H1 (cell line): Measurements from ENCODE around the gene MPDU1. TPM values are rescaled to one million over a fixed set of nuclear protein-coding genes. Genes with fewer than 3 reads are reported as not detected.

Source experiments
- CTCF ChIA-PET: fragments of 300-600 bp; sonication (Branson Sonifier 250); formaldehyde crosslinking; loops from one replicate; lab custom pipeline; 2021; ENCODE audit not compliant: partially characterized antibody; lab: Charles Lee
- POLR2A ChIA-PET: fragments of 300-600 bp; sonication (Branson Sonifier 250); formaldehyde crosslinking; loops from one replicate; lab custom pipeline; 2021; ENCODE audit warnings: inconsistent platforms; ENCODE audit not compliant: partially characterized antibody; lab: Charles Lee
- DNase-seq, 2 experiments: peaks; one replicate each; pipeline versions ENCODE4 v3.0.0 to v3.0.0-alpha.2; 2010 to 2022; ENCODE audit warnings: low spot score in 2 of 2, low read depth in 1 of 2, mixed read lengths in 1 of 2
- FAIRE-seq: peaks from 2 replicates; lab custom pipeline; 2011; peaks lifted over from hg19 to GRCh38; lab: Jason Lieb, UNC
- H2AFZ ChIP-seq: 2 replicates; pipeline ENCODE4 v1.8.1; 2012; ENCODE audit warnings: low read length, inconsistent platforms
- H2AK5ac ChIP-seq: 2 replicates; pipeline ENCODE4 v1.6.1; 2013; ENCODE audit warnings: low read depth, low read length
- H2BK120ac ChIP-seq: replicated peaks from 2 replicates; pipeline ENCODE3; 2013; ENCODE audit warnings: low read depth, low read length, inconsistent platforms
- H2BK12ac ChIP-seq: 2 replicates; pipeline ENCODE4 v1.6.1; 2013; ENCODE audit warnings: low read depth, low read length
- H2BK15ac ChIP-seq: 2 replicates; pipeline ENCODE4 v1.6.1; 2013; ENCODE audit warnings: low read length
- H2BK20ac ChIP-seq: 2 replicates; pipeline ENCODE4 v1.6.1; 2013; ENCODE audit warnings: low read length
- H2BK5ac ChIP-seq: 2 replicates; pipeline ENCODE4 v1.6.1; 2013; ENCODE audit warnings: low read depth, low read length
- H3K14ac ChIP-seq: 2 replicates; pipeline ENCODE4 v1.6.1; 2013; ENCODE audit warnings: inconsistent platforms; ENCODE audit not compliant: insufficient read length
- H3K18ac ChIP-seq: 2 replicates; pipeline ENCODE4 v1.6.1; 2013; ENCODE audit warnings: low read length; ENCODE audit errors: extremely low read depth
- H3K23ac ChIP-seq: 2 replicates; pipeline ENCODE4 v1.6.1; 2013; ENCODE audit warnings: inconsistent platforms; ENCODE audit not compliant: insufficient read length
- H3K23me2 ChIP-seq: 2 replicates; pipeline ENCODE4 v1.6.1; 2013; ENCODE audit warnings: low read depth, low read length
- H3K27ac ChIP-seq: 2 replicates; pipeline ENCODE4 v1.6.1; 2011; ENCODE audit warnings: low read depth, low read length, inconsistent platforms
- H3K27me3 ChIP-seq, 4 experiments: replicated peaks in 1 of 4; 1 replicate in 1 of 4; 2 replicates in 3 of 4; pipeline versions ENCODE4 v1.6.1 to v1.8.1; 2011 to 2013; ENCODE audit warnings: low read length in 3 of 4, mild to moderate bottlenecking in 3 of 4, inconsistent platforms in 2 of 4, mixed read lengths in 2 of 4, moderate library complexity in 1 of 4; ENCODE audit not compliant: control insufficient read depth in 3 of 4, insufficient read depth in 3 of 4; ENCODE audit errors: extremely low read depth in 1 of 4
- H3K36me3 ChIP-seq, 4 experiments: 2 replicates each; pipeline versions ENCODE4 v1.6.1 to v1.8.1; 2011 to 2013; ENCODE audit warnings: mild to moderate bottlenecking in 4 of 4, low read length in 3 of 4, moderate library complexity in 2 of 4, control low read depth in 1 of 4, inconsistent platforms in 1 of 4; ENCODE audit not compliant: insufficient read depth in 4 of 4, control insufficient read depth in 2 of 4
- H3K4ac ChIP-seq: replicated peaks from 2 replicates; pipeline ENCODE3; 2013; ENCODE audit warnings: low read length, low read depth, mixed read lengths, inconsistent platforms; ENCODE audit not compliant: insufficient read length
- H3K4me1 ChIP-seq, 4 experiments: replicated peaks in 1 of 4; 1 replicate in 1 of 4; 2 replicates in 3 of 4; pipeline versions ENCODE4 v1.6.1 to v1.8.1; 2011 to 2013; ENCODE audit warnings: low read length in 3 of 4, inconsistent platforms in 2 of 4, mixed read lengths in 1 of 4; ENCODE audit not compliant: insufficient read depth in 4 of 4, control insufficient read depth in 3 of 4
- H3K4me2 ChIP-seq, 2 experiments: 2 replicates each; pipeline versions ENCODE4 v1.6.1 to v1.8.1; 2011 to 2013; ENCODE audit warnings: low read depth in 2 of 2, low read length in 2 of 2, control low read depth in 1 of 2, inconsistent platforms in 1 of 2, mild to moderate bottlenecking in 1 of 2; ENCODE audit not compliant: insufficient read depth in 1 of 2
- H3K4me3 ChIP-seq, 4 experiments: fragments of 200-600, 300-600 bp in 1 of 4; sonication (generic), shearing (Covaris generic), sonication (Bioruptor Twin) in 1 of 4; 2 replicates each; pipeline versions ENCODE4 v1.5.1 to v1.8.1; 2011 to 2016; ENCODE audit warnings: low read length in 4 of 4, low read depth in 3 of 4, control low read depth in 2 of 4, inconsistent platforms in 2 of 4, mild to moderate bottlenecking in 2 of 4, mixed read lengths in 1 of 4, moderate library complexity in 1 of 4; ENCODE audit not compliant: insufficient read depth in 2 of 4; ENCODE audit errors: extremely low read depth in 1 of 4
- H3K56ac ChIP-seq: replicated peaks from 2 replicates; pipeline ENCODE3; 2013; ENCODE audit warnings: low read depth, mild to moderate bottlenecking, mixed read lengths, low read length, inconsistent platforms; ENCODE audit not compliant: insufficient read length
- H3K79me1 ChIP-seq: 2 replicates; pipeline ENCODE4 v1.6.1; 2013; ENCODE audit warnings: low read depth, low read length, control low read depth
- H3K79me2 ChIP-seq, 2 experiments: 2 replicates each; pipeline versions ENCODE4 v1.6.1 to v1.8.1; 2012 to 2013; ENCODE audit warnings: low read length in 2 of 2, mild to moderate bottlenecking in 2 of 2, inconsistent platforms in 1 of 2; ENCODE audit not compliant: insufficient read depth in 2 of 2, control insufficient read depth in 1 of 2
- H3K9ac ChIP-seq, 4 experiments: replicated peaks in 1 of 4; 1 replicate in 1 of 4; 2 replicates in 3 of 4; pipeline versions ENCODE4 v1.6.1 to v1.8.1; 2011 to 2013; ENCODE audit warnings: low read depth in 3 of 4, low read length in 3 of 4, control low read depth in 2 of 4, mild to moderate bottlenecking in 2 of 4, moderate library complexity in 2 of 4, inconsistent platforms in 1 of 4; ENCODE audit errors: extremely low read depth in 1 of 4
- H3K9me3 ChIP-seq, 2 experiments: 2 replicates each; pipeline versions ENCODE4 v1.6.1 to v1.8.1; 2012 to 2013; ENCODE audit warnings: mild to moderate bottlenecking in 2 of 2, moderate library complexity in 2 of 2, control low read depth in 1 of 2, inconsistent platforms in 1 of 2, low read depth in 1 of 2, low read length in 1 of 2, mixed read lengths in 1 of 2; ENCODE audit not compliant: insufficient read depth in 2 of 2
- H4K20me1 ChIP-seq, 2 experiments: replicated peaks in 1 of 2; 2 replicates each; pipeline versions ENCODE3 to v1.8.1; 2011 to 2013; ENCODE audit warnings: inconsistent platforms in 2 of 2, low read length in 2 of 2, mild to moderate bottlenecking in 1 of 2; ENCODE audit not compliant: insufficient read depth in 2 of 2, control insufficient read depth in 1 of 2
- H4K5ac ChIP-seq: 2 replicates; pipeline ENCODE4 v1.6.1; 2013; ENCODE audit warnings: low read length, low read depth, mixed read lengths, inconsistent platforms; ENCODE audit not compliant: insufficient read length
- H4K8ac ChIP-seq: 2 replicates; pipeline ENCODE4 v1.8.0; 2013; ENCODE audit warnings: mild to moderate bottlenecking, moderate library complexity, low read length, inconsistent platforms; ENCODE audit not compliant: insufficient read depth; ENCODE audit errors: extremely low read depth
- H4K91ac ChIP-seq: replicated peaks from 2 replicates; pipeline ENCODE3; 2013; ENCODE audit warnings: low read length, mixed read lengths, inconsistent platforms; ENCODE audit not compliant: insufficient read length
- ASH2L ChIP-seq: fragments of 200-600, 300-600 bp; sonication (generic); IDR thresholded peaks from one replicate; pipeline ENCODE4 v1.7.1; 2017; ENCODE audit warnings: low read length
- ATF2 ChIP-seq: IDR thresholded peaks from 2 replicates; pipeline ENCODE4 v1.6.1; 2012; ENCODE audit warnings: low read length, inconsistent platforms
- BRCA1 ChIP-seq: IDR thresholded peaks from 2 replicates; pipeline ENCODE4 v1.6.1; 2012; ENCODE audit warnings: low read depth, low read length, improper control_type of control experiment
- CBX8 ChIP-seq: fragments of 300-800, 300-1000 bp; sonication (generic); IDR thresholded peaks from 2 replicates; pipeline ENCODE4 v1.7.1; 2016; ENCODE audit warnings: low read depth, low read length, borderline replicate concordance
- NRF1 ChIP-seq: IDR thresholded peaks from 2 replicates; pipeline ENCODE4 v1.6.1; 2011; ENCODE audit warnings: mild to moderate bottlenecking, low read depth, low read length, improper control_type of control experiment
- POLR2A ChIP-seq, 2 experiments: IDR thresholded peaks; 1 replicate in 1 of 2; 2 replicates in 1 of 2; pipeline ENCODE4 v1.6.1; 2011; ENCODE audit warnings: low read depth in 2 of 2, low read length in 2 of 2, mild to moderate bottlenecking in 2 of 2; ENCODE audit errors: control extremely low read depth in 1 of 2
- POU5F1 ChIP-seq: IDR thresholded peaks from 2 replicates; pipeline ENCODE4 v1.6.1; 2011; ENCODE audit warnings: low read depth, mild to moderate bottlenecking, low read length, moderate library complexity
- SP2 ChIP-seq: IDR thresholded peaks from 2 replicates; pipeline ENCODE4 v1.6.1; 2012; ENCODE audit warnings: mild to moderate bottlenecking, low read length, inconsistent platforms
- TCF12 ChIP-seq: IDR thresholded peaks from 2 replicates; pipeline ENCODE4 v1.6.1; 2011; ENCODE audit warnings: low read depth, mild to moderate bottlenecking, low read length
- USF2 ChIP-seq: IDR thresholded peaks from 2 replicates; pipeline ENCODE4 v1.6.1; 2011; ENCODE audit warnings: low read length, improper control_type of control experiment
- WGBS, 2 experiments: shearing (Covaris generic) in 1 of 2; methylation state at CpG; one replicate each; pipeline versions ENCODE4 v1.1.6 to v1.1.7; 2013 to 2015; ENCODE audit warnings: low lambda C conversion rate in 2 of 2, mixed read lengths in 2 of 2, inconsistent platforms in 1 of 2, low coverage in 1 of 2, missing lambda C conversion rate in 1 of 2; ENCODE audit not compliant: insufficient replicate concordance in 2 of 2, insufficient coverage in 1 of 2, insufficient read length in 1 of 2; ENCODE audit errors: extremely low coverage in 1 of 2, missing lambda C conversion rate in 1 of 2; 5-methylcytosine and 5-hydroxymethylcytosine counted together
- polyA plus RNA-seq, 7 experiments: library from polyadenylated mRNA; depleted of rRNA in 3 of 7; stranded (reverse) in 5 of 7; unstranded in 2 of 7; fragments of >200 nt in 5 of 7; fragments of 200-250 nt in 2 of 7; gene quantifications; 1 replicate in 5 of 7; 2 replicates in 1 of 7; 4 replicates in 1 of 7; pipeline versions ENCODE4 v1.2.1 to v1.2.3, GENCODE V29; 2011 to 2013; ENCODE audit warnings: missing spikeins in 2 of 7, mixed read lengths in 2 of 7
- total RNA-seq: library from RNA; stranded (reverse); fragmentation: NEBNext Ultra II Directional; extraction: Animal tissue kit (Norgen Biotek cat#: 25700); gene quantifications from 2 replicates; pipeline ENCODE4 v1.2.1, GENCODE V29; 2021

Gene MPDU1
- total and polyA plus RNA-seq, 2 of the 8 experiments (the other 6 are each of a cell fraction or from before 2014, with no cell fraction given) = 63.2 to 142 TPM

- Histone ChIP-seq H3K9me3 (no peaks in the 10 kb centered on the region), H2BK5ac (peak overlapping the region; percentile 78; the same call in 1 of the 2 replicates), H2BK15ac (peak overlapping the region; percentile 98; the same call in 1 of the 2 replicates), H3K27me3 (peaks cover 0 to 5% (median 3%) of the 10 kb centered on the region in 4 experiments; a peak in 4 of 7 replicates), H4K91ac (peak overlapping the region; percentile 93), H3K23me2 (peaks cover 6% of the 10 kb centered on the region; the same call in 1 of the 2 replicates), H3K23ac (no peak overlapping the region), H4K8ac (peak overlapping the region; percentile 89; the same call in 1 of the 2 replicates), H3K4ac (peak overlapping the region; percentile 91), H3K27ac (no peak overlapping the region), H2AK5ac (peak overlapping the region; percentile 25; the same call in 1 of the 2 replicates), H3K4me3 (peak overlapping the region; percentile 56 to 77 (median 70); a peak in 7 of 8 replicates), H3K4me2 (peak overlapping the region; percentile 70 to 89), H2BK120ac (no peak overlapping the region), H3K36me3 (no peaks in the 10 kb centered on the region), H4K5ac (peak overlapping the region; percentile 15), H3K4me1 (peaks cover 0 to 4% (median 3%) of the 10 kb centered on the region in 4 experiments; a peak in 2 of 7 replicates), H3K79me2 (no peaks in the 10 kb centered on the region), H3K79me1 (no peaks in the 10 kb centered on the region), H3K18ac (peak overlapping the region; percentile 60; the same call in 1 of the 2 replicates), H3K56ac (no peak overlapping the region), H2BK20ac (no peak overlapping the region), H2BK12ac (peak overlapping the region; percentile 95; the same call in 1 of the 2 replicates), H3K14ac (no peak overlapping the region), H3K9ac (no peak overlapping the region), H2AFZ (no peak overlapping the region), H4K20me1 (peaks cover 0 to 7% of the 10 kb centered on the region in 2 experiments)
- DNase-seq (peak in 1 of 2 experiments; percentile 58), FAIRE-seq (no peak)
- ChIA-PET CTCF (interaction anchor here (0.6 to 3.9 kb wide), 3 partner anchors 11 to 22 kb away, joined by 3 to 27 read pairs (median 4); partner anchors contain the start of gene SENP3), POLR2A (interaction anchor here (1.1 to 37.5 kb wide), 7 partner anchors 8 to 65 kb away, joined by 3 to 1144 read pairs (median 8); partner anchors contain the start of genes CD68, MPDU1, POLR2A and SOX15)
- 78% methylated on average over 17 of the region's 20 CpGs; no CpG with 5 or more reads in 1 of the 2 experiments for WGBS, 2 experiments
- no peak for TF ChIP-seq SP2
- TF ChIP-seq NRF1 = no peak
- no peak for TF ChIP-seq ASH2L
- no peak for TF ChIP-seq BRCA1
- no peak for TF ChIP-seq POLR2A (IDR thresholded peaks at IDR 0.05; ENCODE audit: control extremely low read depth in 1 of 2, low read depth in 2 of 2, low read length in 2 of 2)
- TF ChIP-seq USF2 = no peak
- no peak for TF ChIP-seq POU5F1
- no peak for TF ChIP-seq ATF2
- TF ChIP-seq CBX8 = no peak
- no peak for TF ChIP-seq TCF12
Observed at GRCh38 chr17:7549401-7550055, 34.1 kb upstream of the MPDU1 start.
